Stimulated activated CD4-positive, alpha-beta T cell treated with anti-CD3 and anti-CD28 coated beads, Interleukin-15, amount 100 ng/mL, for 48 hours (primary cell): ENCODE measurements around the gene ARHGAP22.
"Not testable (repeated sequence)": the region's sequence is repeated elsewhere in the genome, so short reads cannot be mapped to it uniquely, and the experiment has no call there.

Experiments
- DNase-seq, 2 donors: peaks; one replicate each; pipeline ENCODE4 v3.0.0-alpha.2; 2020; ENCODE audit warnings: low read depth in 2 of 2

ARHGAP22 gene, protein sequence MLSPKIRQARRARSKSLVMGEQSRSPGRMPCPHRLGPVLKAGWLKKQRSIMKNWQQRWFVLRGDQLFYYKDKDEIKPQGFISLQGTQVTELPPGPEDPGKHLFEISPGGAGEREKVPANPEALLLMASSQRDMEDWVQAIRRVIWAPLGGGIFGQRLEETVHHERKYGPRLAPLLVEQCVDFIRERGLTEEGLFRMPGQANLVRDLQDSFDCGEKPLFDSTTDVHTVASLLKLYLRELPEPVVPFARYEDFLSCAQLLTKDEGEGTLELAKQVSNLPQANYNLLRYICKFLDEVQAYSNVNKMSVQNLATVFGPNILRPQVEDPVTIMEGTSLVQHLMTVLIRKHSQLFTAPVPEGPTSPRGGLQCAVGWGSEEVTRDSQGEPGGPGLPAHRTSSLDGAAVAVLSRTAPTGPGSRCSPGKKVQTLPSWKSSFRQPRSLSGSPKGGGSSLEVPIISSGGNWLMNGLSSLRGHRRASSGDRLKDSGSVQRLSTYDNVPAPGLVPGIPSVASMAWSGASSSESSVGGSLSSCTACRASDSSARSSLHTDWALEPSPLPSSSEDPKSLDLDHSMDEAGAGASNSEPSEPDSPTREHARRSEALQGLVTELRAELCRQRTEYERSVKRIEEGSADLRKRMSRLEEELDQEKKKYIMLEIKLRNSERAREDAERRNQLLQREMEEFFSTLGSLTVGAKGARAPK

GRCh38 chr10:48604991-48605508 lies at the start of gene ARHGAP22:
Gene ARHGAP22, minus strand, starts transcription at chr10:48605073. Its CDS starts 277 bp downstream, at chr10:48604796.
- DNase-seq: no peak

DNA sequence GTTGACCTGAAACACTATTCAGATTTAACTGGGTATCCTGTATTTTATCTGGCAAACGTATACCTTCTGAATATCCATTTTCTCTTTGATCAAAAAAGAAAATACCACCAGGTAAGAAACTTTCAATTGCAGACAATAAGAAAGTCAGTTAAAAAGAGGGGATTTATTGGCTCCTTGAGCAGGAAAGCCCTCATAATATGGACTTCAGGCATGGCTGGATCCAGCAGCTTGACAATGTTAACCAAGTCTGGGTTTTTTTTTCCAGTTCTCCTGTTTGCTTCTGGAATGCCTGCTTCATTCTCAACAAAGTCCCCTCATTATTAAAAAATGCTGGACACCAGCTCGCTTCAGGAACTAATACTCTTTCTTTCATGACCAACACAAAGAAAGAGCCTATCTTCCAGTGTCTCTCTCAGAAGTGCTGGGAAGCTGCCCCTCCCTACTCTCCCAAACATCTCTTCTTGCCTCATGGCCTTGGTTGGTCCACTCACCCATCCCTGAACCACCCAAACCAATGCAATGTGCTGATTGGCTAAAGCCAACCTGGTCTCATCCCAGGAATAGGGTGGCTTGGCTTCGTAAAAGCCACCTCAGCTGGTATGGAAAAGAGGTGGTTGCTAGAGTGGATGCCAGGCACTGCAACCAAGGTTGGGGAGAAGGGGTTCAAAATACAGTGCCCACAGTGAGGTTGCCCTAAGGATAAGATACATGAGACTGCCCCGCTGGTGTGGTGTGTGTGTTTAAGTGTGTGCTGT lies 49.2 kb upstream of the ARHGAP22 start:
- DNase-seq: no peak

DNA sequence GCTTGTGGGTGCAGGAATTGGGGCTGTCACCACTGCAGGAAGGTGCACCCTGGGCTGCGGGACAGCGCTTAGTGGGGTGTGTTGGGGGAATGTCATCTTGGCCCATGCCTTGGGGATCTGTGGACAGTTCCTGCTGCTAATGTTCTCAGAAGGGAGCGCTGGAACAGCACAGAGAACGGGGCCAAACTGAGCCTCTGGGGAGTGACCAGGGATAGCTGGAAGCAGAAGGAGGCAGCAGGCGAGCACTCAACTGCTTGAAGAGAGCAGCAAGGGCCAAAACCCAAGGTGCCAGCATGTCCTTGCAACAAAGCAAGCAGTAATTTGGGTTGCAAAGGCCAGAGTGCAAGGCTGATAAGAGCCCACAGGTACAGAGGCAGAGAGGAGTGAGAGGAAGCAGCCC lies 48.5 kb upstream of the ARHGAP22 start:
- DNase-seq: no peak

DNA sequence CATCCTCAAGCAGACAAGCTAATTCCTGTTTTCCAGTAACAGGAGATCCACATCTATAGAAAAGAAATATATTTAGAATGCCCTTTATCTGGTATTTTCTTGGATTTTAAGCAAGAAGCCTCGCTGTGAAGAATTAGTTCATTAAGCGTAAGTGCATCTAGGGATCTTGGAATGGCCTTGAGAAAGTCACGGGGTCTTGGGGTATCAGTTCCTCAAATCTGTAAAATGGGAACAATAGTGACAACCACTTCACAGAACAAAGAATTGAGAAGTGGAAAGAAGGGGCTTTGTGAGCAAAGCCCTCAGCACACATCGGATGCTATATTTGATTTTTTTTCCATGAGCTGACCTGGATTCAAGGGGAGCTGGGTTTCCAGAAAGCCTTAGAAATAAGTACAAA lies 47.5 kb upstream of the ARHGAP22 start:
- no peak for DNase-seq

- no peak for DNase-seq
Observed at GRCh38 chr10:48651839-48652238, 47.0 kb upstream of the ARHGAP22 start.

DNA sequence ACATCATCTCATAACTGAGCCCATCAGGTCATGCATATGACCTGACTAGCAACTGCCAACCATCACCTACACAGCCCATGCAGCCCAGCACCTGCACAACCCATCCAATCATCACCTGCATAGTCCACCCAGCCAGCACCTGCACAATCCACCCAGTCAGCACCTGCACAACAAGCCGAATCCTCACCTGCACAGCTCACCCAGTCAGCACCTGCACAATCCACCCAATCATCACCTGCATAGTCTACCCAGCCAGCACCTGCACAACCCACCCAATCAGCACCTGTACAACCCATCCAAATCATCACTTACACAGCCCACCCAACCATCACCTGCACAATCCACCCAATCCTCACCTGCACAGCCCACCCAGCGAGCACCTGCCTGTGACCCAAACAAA lies 46.4 kb upstream of the ARHGAP22 start:
- DNase-seq: no peak

GRCh38 chr10:48649349-48649944 lies 44.6 kb upstream of the ARHGAP22 start:
- no peak for DNase-seq

DNA sequence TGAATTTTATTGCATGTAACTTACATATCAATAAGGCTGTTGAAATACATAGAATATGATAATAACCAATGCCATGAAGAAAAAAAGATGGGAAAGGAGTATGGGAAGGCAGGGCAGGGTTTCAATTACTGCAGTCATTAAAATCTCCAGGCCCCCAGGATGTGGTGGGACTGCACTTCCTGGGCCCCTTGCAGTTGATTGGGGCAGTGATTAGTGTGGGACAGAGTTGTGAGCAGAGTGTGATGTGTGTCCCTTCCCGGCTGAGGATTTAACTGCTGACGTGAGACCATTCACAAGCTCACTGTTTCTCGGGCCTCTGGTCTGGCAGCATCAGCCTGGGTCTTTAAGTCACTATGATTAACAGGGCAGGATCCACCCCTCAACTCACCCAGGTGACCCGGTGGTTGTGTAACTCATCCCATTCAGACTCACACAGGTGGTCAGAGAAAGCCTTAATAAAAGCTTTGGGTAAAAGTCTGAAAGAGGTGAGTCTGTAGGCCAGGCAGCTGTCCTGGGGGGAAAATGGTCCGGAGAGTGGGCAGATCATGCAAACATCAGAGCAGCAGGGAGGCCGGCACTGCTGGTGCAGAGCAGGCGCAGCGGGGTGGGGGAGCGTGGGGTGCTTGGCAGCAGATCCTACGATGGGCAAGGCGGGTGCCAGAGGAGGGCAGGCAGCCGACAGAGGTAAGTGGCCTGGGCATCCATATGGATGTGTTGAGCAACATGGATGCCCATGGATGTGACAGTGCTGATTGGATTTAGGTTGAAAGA lies 43.5 kb upstream of the ARHGAP22 start:
- DNase-seq: no peak

- not testable (repeated sequence) for DNase-seq
Observed at GRCh38 chr10:48647073-48647472, 42.2 kb upstream of the ARHGAP22 start.

GRCh38 chr10:48645600-48645999 lies 40.7 kb upstream of the ARHGAP22 start:
- DNase-seq: no peak

GRCh38 chr10:48641099-48641690 lies 36.3 kb upstream of the ARHGAP22 start:
- not testable (repeated sequence) for DNase-seq

DNA sequence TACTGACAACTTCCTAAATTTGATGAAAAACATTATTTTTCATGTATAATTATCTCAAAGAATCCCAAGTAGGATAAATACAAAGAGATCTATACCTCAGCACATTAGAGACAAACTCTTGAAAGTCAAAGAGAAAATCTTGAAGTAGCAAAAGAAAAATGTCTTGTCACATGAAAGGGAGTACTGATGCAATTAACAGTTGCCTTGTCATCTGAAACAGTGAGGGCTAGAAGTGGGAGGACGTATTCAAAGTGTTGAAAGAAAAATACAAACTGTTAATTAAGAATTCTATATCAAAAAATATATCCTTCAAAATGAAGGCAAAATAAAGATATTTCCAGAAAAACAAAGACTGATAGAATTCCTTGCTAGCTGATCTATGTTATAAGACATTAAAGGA lies 35.5 kb upstream of the ARHGAP22 start:
- DNase-seq: no peak

DNA sequence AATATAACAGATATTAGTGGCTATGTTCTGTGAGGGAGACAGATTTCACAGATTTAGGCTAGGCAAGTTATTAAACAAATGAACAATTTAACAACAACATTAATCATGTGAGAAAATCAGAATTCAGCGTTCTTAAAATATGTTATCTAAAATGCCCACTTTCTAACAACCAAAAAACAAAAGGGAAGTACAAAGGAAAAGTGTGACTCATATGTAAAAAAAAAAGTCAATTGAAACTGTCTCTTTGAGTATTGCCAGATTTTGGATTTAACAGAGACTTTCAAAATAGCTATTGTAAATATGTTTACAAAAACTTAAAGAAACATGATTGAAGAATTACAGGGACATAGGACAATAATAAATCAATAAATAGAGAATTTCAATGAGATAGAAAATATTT lies 34.8 kb upstream of the ARHGAP22 start:
- no peak for DNase-seq

DNA sequence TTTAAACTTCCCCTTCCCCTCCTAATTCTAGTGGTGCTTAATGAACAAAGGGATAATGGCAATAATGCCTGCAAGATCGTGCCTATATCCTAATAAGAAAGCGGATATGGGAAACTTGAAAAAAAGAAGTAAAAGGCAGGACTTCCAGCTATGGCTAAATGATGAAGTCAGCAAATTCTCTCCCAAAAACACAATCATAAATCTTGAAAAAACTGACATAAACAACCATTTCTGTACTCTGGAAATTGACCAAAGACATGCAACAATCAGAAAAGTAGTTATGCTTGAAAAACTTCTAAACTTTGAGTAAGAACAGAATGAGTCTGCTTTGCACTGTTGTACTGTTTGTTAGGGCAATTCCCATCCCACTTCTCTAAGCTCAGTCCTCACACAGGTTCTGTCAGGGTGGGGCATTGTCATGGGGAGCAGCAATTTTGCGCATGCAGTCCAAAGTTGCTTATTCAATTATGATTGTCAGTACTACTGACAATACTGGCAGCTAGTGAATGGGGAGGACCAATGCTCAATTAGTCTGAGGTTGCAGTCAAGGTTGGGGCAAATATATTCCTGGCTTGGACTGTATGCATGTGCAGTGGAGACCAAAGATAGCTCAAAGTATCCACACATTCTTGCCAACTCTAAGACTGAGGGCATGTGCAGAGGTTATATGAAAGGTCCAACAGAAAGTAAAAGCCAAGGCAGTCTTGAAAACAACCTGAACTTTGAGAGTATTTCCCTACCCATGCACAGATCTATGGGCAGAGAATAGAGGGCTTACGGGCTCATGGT lies 34.1 kb upstream of the ARHGAP22 start:
- DNase-seq: no peak

- DNase-seq: no peak
Observed at GRCh38 chr10:48638158-48638557, 33.3 kb upstream of the ARHGAP22 start.

DNA sequence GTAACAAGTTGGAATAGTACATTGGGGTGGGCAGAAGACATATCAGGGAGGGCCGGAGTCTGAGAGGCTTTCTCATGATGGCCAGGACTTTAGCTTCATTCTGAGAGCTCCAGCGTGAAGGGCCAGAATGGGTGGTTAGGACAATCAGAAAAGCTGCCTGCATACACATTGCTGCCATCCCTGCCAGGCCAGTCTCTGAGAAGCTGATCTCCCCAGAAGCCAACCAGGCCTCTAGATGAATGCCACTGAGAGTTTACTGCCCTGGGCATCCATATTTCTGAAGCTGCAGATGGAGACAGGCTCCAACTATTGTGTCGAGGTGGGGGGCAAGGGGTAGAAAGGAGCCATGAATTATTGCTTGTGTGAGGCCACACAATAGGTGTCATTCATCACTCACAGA lies 32.0 kb upstream of the ARHGAP22 start:
- no peak for DNase-seq

GRCh38 chr10:48636231-48636630 lies 31.4 kb upstream of the ARHGAP22 start:
- no peak for DNase-seq

GRCh38 chr10:48634984-48635557 lies 30.2 kb upstream of the ARHGAP22 start:
- DNase-seq: no peak

DNA sequence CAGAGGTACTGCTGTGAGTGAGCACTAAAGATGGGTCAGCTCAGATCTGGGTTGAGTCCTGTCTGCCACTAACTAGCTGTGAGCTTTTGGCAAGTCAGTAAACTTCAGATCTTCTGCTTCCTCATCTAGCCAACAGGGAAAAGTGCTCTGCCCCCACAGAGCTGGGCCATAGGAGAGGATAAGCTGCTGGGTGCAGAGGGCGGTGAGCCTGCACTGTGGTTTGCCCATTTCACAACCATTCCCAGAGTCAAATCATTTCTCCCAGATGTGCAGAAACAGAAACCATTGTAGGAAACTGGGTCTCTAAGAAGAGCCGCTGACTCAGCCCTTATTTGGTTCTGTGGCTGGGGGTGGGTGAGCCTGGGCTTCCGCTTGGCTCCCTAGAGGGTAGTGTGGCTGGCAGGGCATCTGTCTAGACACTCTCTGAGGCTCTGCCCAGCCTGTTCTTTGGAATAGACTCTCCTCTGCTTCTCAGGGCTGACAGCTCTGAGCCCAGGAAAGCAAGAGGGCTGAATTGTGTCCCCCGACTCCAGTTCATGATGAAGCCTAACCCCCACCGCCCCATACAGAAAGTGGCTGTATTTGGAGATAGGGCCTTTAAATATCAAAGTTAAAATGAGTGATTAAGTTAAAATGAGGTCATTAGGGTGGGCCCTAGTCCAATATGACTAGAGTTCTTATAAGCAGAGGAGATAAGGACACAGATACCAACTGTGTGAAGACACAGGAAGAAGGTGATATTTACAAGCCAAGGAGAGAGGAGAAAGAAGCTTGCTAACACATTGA lies 29.5 kb upstream of the ARHGAP22 start:
- peak in 1 of 2 donors; percentile 45 for DNase-seq
